Loucy (cell line): ENCODE measurements around the gene KRTAP10-1.

Experiments used
- H2AFZ ChIP-seq: fragments of 200-600 bp; sonication (generic); 2 replicates; pipeline ENCODE4 v1.6.0; 2016; ENCODE audit warnings: antibody characterized with exemption, mild to moderate bottlenecking, low read length, moderate library complexity
- H3F3A ChIP-seq: fragments of 200-600 bp; 2 replicates; pipeline ENCODE4 v1.6.0; 2016; ENCODE audit warnings: antibody characterized with exemption, low read depth, mild to moderate bottlenecking
- H3K27me3 ChIP-seq: fragments of 200-600 bp; sonication (generic); 2 replicates; pipeline ENCODE4 v1.6.1; 2014; ENCODE audit warnings: low read length, mild to moderate bottlenecking; ENCODE audit not compliant: insufficient read depth, poor library complexity, severe bottlenecking
- H3K36me3 ChIP-seq: fragments of 200-600 bp; sonication (generic); 2 replicates; pipeline ENCODE4 v1.6.1; 2016; ENCODE audit warnings: low read length; ENCODE audit not compliant: insufficient read depth
- H3K4me1 ChIP-seq: fragments of 200-600 bp; sonication (generic); 2 replicates; pipeline ENCODE4 v1.5.1; 2014; ENCODE audit warnings: low read length, mild to moderate bottlenecking; ENCODE audit not compliant: insufficient read depth, poor library complexity, severe bottlenecking
- H3K4me2 ChIP-seq: fragments of 200-600 bp; sonication (generic); 2 replicates; pipeline ENCODE4 v1.6.0; 2014; ENCODE audit warnings: antibody characterized with exemption, low read length, low read depth, mild to moderate bottlenecking; ENCODE audit not compliant: poor library complexity, severe bottlenecking
- H3K4me3 ChIP-seq: fragments of 200-600 bp; sonication (generic); 2 replicates; pipeline ENCODE4 v1.5.1; 2014; ENCODE audit warnings: low read length, mild to moderate bottlenecking, mixed read lengths; ENCODE audit not compliant: poor library complexity, severe bottlenecking
- H3K79me2 ChIP-seq: fragments of 200-600 bp; sonication (generic); 2 replicates; pipeline ENCODE4 v1.6.1; 2014; ENCODE audit warnings: low read length; ENCODE audit not compliant: insufficient read depth
- H3K9ac ChIP-seq: fragments of 200-600 bp; sonication (generic); 2 replicates; pipeline ENCODE4 v1.6.0; 2014; ENCODE audit warnings: mild to moderate bottlenecking, low read depth, low read length, moderate library complexity; ENCODE audit not compliant: poor library complexity, severe bottlenecking
- H3K9me2 ChIP-seq: fragments of 200-600 bp; sonication (generic); replicated peaks from 2 replicates; pipeline ENCODE4 v1.6.1; 2016; ENCODE audit warnings: low read depth, low read length, mixed read lengths
- H3K9me3 ChIP-seq: fragments of 200-600 bp; sonication (generic); 2 replicates; pipeline ENCODE4 v1.6.1; 2014; ENCODE audit warnings: mild to moderate bottlenecking, antibody characterized with exemption, low read length, low read depth; ENCODE audit not compliant: insufficient read depth
- H4K20me1 ChIP-seq: fragments of 200-600 bp; sonication (generic); 2 replicates; pipeline ENCODE4 v1.6.0; 2014; ENCODE audit warnings: antibody characterized with exemption, low read length, mild to moderate bottlenecking; ENCODE audit not compliant: insufficient read depth, poor library complexity, severe bottlenecking
- EZH2phosphoT487 ChIP-seq: fragments of 200-600 bp; IDR thresholded peaks from 2 replicates; pipeline ENCODE4 v1.6.1; 2018; ENCODE audit warnings: antibody characterized with exemption, mild to moderate bottlenecking, moderate library complexity, borderline replicate concordance
- TF ChIP-seq, protein P1 (sequence below): fragments of 200-600 bp; sonication (generic); conservative IDR thresholded peaks from 2 replicates; pipeline ENCODE4 v1.5.1; 2014; ENCODE audit warnings: mild to moderate bottlenecking, antibody characterized with exemption, low read length

KRTAP10-1 gene

GRCh38 chr21:44498280-44499210 lies 41.5 kb downstream of the KRTAP10-1 start:
- H3K36me3 ChIP-seq = no peaks in the 10 kb centered on the region
- no peaks in the 10 kb centered on the region for H3K27me3 ChIP-seq
- TF ChIP-seq, protein P1, sequence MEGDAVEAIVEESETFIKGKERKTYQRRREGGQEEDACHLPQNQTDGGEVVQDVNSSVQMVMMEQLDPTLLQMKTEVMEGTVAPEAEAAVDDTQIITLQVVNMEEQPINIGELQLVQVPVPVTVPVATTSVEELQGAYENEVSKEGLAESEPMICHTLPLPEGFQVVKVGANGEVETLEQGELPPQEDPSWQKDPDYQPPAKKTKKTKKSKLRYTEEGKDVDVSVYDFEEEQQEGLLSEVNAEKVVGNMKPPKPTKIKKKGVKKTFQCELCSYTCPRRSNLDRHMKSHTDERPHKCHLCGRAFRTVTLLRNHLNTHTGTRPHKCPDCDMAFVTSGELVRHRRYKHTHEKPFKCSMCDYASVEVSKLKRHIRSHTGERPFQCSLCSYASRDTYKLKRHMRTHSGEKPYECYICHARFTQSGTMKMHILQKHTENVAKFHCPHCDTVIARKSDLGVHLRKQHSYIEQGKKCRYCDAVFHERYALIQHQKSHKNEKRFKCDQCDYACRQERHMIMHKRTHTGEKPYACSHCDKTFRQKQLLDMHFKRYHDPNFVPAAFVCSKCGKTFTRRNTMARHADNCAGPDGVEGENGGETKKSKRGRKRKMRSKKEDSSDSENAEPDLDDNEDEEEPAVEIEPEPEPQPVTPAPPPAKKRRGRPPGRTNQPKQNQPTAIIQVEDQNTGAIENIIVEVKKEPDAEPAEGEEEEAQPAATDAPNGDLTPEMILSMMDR = no peak
- TF ChIP-seq EZH2phosphoT487 = no peak
- no peaks in the 10 kb centered on the region for H3K4me1 ChIP-seq
- no peak overlapping the region for H3K9ac ChIP-seq
- no peaks in the 10 kb centered on the region for H3K79me2 ChIP-seq
- H3F3A ChIP-seq = no peaks in the 10 kb centered on the region
- H3K4me3 ChIP-seq = no peak overlapping the region
- H3K4me2 ChIP-seq = no peak overlapping the region
- no peak overlapping the region for H2AFZ ChIP-seq
- no peaks in the 10 kb centered on the region for H3K9me3 ChIP-seq
- no peaks in the 10 kb centered on the region for H4K20me1 ChIP-seq
- no peaks in the 10 kb centered on the region for H3K9me2 ChIP-seq

- Histone ChIP-seq H3K4me3 (no peak overlapping the region), H3K79me2 (no peaks in the 10 kb centered on the region), H3K36me3 (no peaks in the 10 kb centered on the region), H3K9ac (no peak overlapping the region), H3K27me3 (no peaks in the 10 kb centered on the region), H3K9me2 (no peaks in the 10 kb centered on the region), H2AFZ (no peak overlapping the region), H3K4me2 (no peak overlapping the region), H3K9me3 (peaks cover 4% of the 10 kb centered on the region; the same call in 1 of the 2 replicates), H3F3A (no peaks in the 10 kb centered on the region), H4K20me1 (no peaks in the 10 kb centered on the region), H3K4me1 (no peaks in the 10 kb centered on the region)
- TF ChIP-seq, protein P1 = no peak
- TF ChIP-seq EZH2phosphoT487 = no peak
Measured at GRCh38 chr21:44497703-44498126, 42.3 kb downstream of the KRTAP10-1 start.

- Histone ChIP-seq H2AFZ (no peak overlapping the region), H3K4me2 (no peak overlapping the region), H4K20me1 (no peaks in the 10 kb centered on the region), H3K79me2 (no peaks in the 10 kb centered on the region), H3K27me3 (no peaks in the 10 kb centered on the region), H3K4me1 (no peaks in the 10 kb centered on the region), H3K9ac (no peak overlapping the region), H3K4me3 (no peak overlapping the region), H3K9me3 (peaks cover 4% of the 10 kb centered on the region; the same call in 1 of the 2 replicates), H3F3A (no peaks in the 10 kb centered on the region), H3K9me2 (no peaks in the 10 kb centered on the region), H3K36me3 (no peaks in the 10 kb centered on the region)
- TF ChIP-seq, protein P1 = no peak
- TF ChIP-seq EZH2phosphoT487 = no peak
Measured at GRCh38 chr21:44496564-44497550, 43.1 kb downstream of the KRTAP10-1 start.
